Measurements from ENCODE around the gene KCP. TPM values are rescaled to one million over a fixed set of nuclear protein-coding genes. Genes with fewer than 3 reads are reported as not detected.

Gene KCP
- total and polyA plus RNA-seq, 10 of the 15 experiments (the other 5 are each of a cell fraction or from before 2014, with no cell fraction given), result 0.05 to 7.8 (median 2.5) TPM

GRCh38 chr7:128858380-128859231 lies 51.9 kb downstream of the KCP start:
- Histone ChIP-seq H3K36me3 (ENCODE audit: control insufficient read depth in 2 of 2, insufficient read depth in 2 of 2, low read length in 1 of 2) (no peaks in the 10 kb centered on the region), H3K4me3 (no peak overlapping the region), H3K9ac (ENCODE audit: control insufficient read depth, insufficient read depth, low read length) (no peak overlapping the region), H4K20me1 (ENCODE audit: control insufficient read depth, insufficient read depth) (no peaks in the 10 kb centered on the region), H3K9me3 (replicated peaks; ENCODE audit: control insufficient read depth, insufficient read depth, low read length) (no peaks in the 10 kb centered on the region), H3K4me2 (ENCODE audit: control insufficient read depth, insufficient read depth) (no peak overlapping the region), H2AFZ (ENCODE audit: control insufficient read depth, low read depth, low read length) (no peak overlapping the region; the same call in 1 of the 2 replicates), H3K79me2 (ENCODE audit: control insufficient read depth, insufficient read depth, low read length) (peaks cover 9% of the 10 kb centered on the region), H3K4me1 (ENCODE audit: control insufficient read depth, insufficient read depth, low read length) (peaks cover 3% of the 10 kb centered on the region; the same call in 1 of the 2 replicates), H3K27ac (ENCODE audit: control insufficient read depth, insufficient read depth) (no peak overlapping the region), H3K27me3 (replicated peaks in 1 of 2; ENCODE audit: control insufficient read depth in 2 of 2, insufficient read depth in 2 of 2, low read length in 1 of 2) (no peaks in the 10 kb centered on the region)
- DNase-seq (ENCODE audit: low read depth, low spot score), result no peak
- CTCF ChIA-PET, result no interaction called here
- 45% methylated on average over 14 of the region's 18 CpGs for WGBS (ENCODE audit: insufficient coverage, insufficient replicate concordance, low lambda C conversion rate, missing lambda C conversion rate)
- no TSS peak for BruUV-seq (replicated peaks)
- FAIRE-seq, result no peak
- TF ChIP-seq FOXM1 (IDR thresholded peaks at IDR 0.05; ENCODE audit: low read depth, low read length) (no peak), HCFC1 (IDR thresholded peaks at IDR 0.05; ENCODE audit: low read length) (no peak), PAX5 (IDR thresholded peaks at IDR 0.05; ENCODE audit: borderline replicate concordance, low read depth, low read length) (no peak), POU2F2 (IDR thresholded peaks at IDR 0.05; ENCODE audit: borderline replicate concordance, low read depth, low read length) (no peak)
- RAD21 ChIA-PET (ENCODE audit: unreplicated experiment), result interaction anchor here (0.7 kb wide), 1 partner anchor 334 kb away, joined by 3 read pairs; no protein-coding TSS in a partner anchor
- intact Hi-C loops (cut with micrococcal nuclease; ENCODE audit: unreplicated experiment) (no loop called here), in situ Hi-C loops (cut with MboI) (no loop called here)
- POLR2A ChIA-PET, result no interaction called here
- ATAC-seq, result no peak
- SMC1A ChIA-PET (ENCODE audit: uncharacterized antibody, unreplicated experiment), result no interaction called here

GRCh38 chr7:128856001-128856718 lies 54.3 kb downstream of the KCP start:
- ChIA-PET SMC1A (ENCODE audit: uncharacterized antibody, unreplicated experiment) (no interaction called here), RAD21 (ENCODE audit: unreplicated experiment) (no interaction called here), POLR2A (no interaction called here), CTCF (no interaction called here)
- no peaks in the 10 kb centered on the region for H3K9me3 ChIP-seq (replicated peaks; ENCODE audit: control insufficient read depth, insufficient read depth, low read length)
- no peak overlapping the region for H3K27ac ChIP-seq (ENCODE audit: control insufficient read depth, insufficient read depth)
- no peak overlapping the region for H3K4me2 ChIP-seq (ENCODE audit: control insufficient read depth, insufficient read depth)
- DNase-seq (ENCODE audit: low read depth, low spot score) (no peak), ATAC-seq (no peak; the same call in 1 of the 3 replicates), FAIRE-seq (no peak)
- 49% methylated on average over 17 of the region's 17 CpGs for WGBS (ENCODE audit: insufficient coverage, insufficient replicate concordance, low lambda C conversion rate, missing lambda C conversion rate)
- H2AFZ ChIP-seq (ENCODE audit: control insufficient read depth, low read depth, low read length), result no peak overlapping the region
- no peaks in the 10 kb centered on the region for H3K36me3 ChIP-seq (ENCODE audit: control insufficient read depth in 2 of 2, insufficient read depth in 2 of 2, low read length in 1 of 2)
- no peak overlapping the region for H3K4me3 ChIP-seq
- in situ Hi-C loops (cut with MboI), result no loop called here
- H4K20me1 ChIP-seq (ENCODE audit: control insufficient read depth, insufficient read depth), result no peaks in the 10 kb centered on the region
- H3K9ac ChIP-seq (ENCODE audit: control insufficient read depth, insufficient read depth, low read length), result no peak overlapping the region
- H3K27me3 ChIP-seq (replicated peaks in 1 of 2; ENCODE audit: control insufficient read depth in 2 of 2, insufficient read depth in 2 of 2, low read length in 1 of 2), result no peaks in the 10 kb centered on the region
- intact Hi-C loops (cut with micrococcal nuclease; ENCODE audit: unreplicated experiment), result no loop called here
- H3K79me2 ChIP-seq (ENCODE audit: control insufficient read depth, insufficient read depth, low read length), result no peaks in the 10 kb centered on the region
- no peaks in the 10 kb centered on the region; the same call in 1 of the 2 replicates for H3K4me1 ChIP-seq (ENCODE audit: control insufficient read depth, insufficient read depth, low read length)
- no TSS peak for BruUV-seq (replicated peaks)
- no peak for TF ChIP-seq RAD21 (IDR thresholded peaks at IDR 0.05; ENCODE audit: insufficient read depth, low read depth, low read length)
- TF ChIP-seq RELA (IDR thresholded peaks at IDR 0.05; ENCODE audit: borderline replicate concordance, partially characterized antibody), result no peak
- no peak for TF ChIP-seq SPI1 (IDR thresholded peaks at IDR 0.05; ENCODE audit: borderline replicate concordance, insufficient read depth, low read depth, low read length)
- no peak for TF ChIP-seq MAX (IDR thresholded peaks at IDR 0.05; ENCODE audit: low read depth, low read length)
- no peak for TF ChIP-seq E2F8 (IDR thresholded peaks at IDR 0.05; ENCODE audit: low read depth, partially characterized antibody)
- TF ChIP-seq HSF1 (IDR thresholded peaks at IDR 0.05; ENCODE audit: low read depth, low read length), result no peak
- TF ChIP-seq CHD1 (IDR thresholded peaks at IDR 0.05; ENCODE audit: low read depth, low read length), result no peak

All from GM12878 (cell line).